Measurements from ENCODE around the gene KIR3DL2. TPM values are rescaled to one million over a fixed set of nuclear protein-coding genes. Genes with fewer than 3 reads are reported as not detected.
"Not testable (repeated sequence)": the region's sequence is repeated elsewhere in the genome, so short reads cannot be mapped to it uniquely, and the experiment has no call there.

KIR3DL2 gene
- total RNA-seq: not detected in 3 replicates

GRCh38 chr19:54850061-54850640 is at the start of gene KIR3DL2:
TSS of gene KIR3DL2 (plus strand) at chr19:54850443. CDS start at chr19:54850476, 33 bp downstream.
- H3K36me3 Mint-ChIP-seq; H3K4me1 Mint-ChIP-seq; H3K27ac Mint-ChIP-seq; DNase-seq (ENCODE audit: low spot score in 2 of 2, unreplicated experiment in 2 of 2); H3K27me3 Mint-ChIP-seq (ENCODE audit: low read depth); H3K4me3 Mint-ChIP-seq: not testable (repeated sequence)
- H3K9me3 Mint-ChIP-seq: peaks cover 77% of the 10 kb centered on the region

DNA sequence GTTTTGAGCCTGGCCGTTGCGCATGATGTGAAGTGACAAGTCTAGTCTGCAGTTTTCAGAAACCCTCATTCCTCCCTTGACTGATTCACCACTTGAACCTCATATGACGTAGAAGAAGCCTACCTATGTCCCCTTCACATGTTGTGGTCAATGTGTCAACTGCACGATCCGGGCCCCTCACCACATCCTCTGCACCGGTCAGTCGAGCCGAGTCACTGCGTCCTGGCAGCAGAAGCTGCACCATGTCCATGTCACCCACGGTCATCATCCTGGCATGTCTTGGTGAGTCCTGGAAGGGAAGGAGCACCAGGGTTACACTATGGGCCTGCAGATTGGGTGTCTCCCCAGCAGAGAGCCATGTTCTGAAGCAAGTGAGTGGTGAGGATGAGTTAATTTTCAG is 46.8 kb upstream of the KIR3DL2 start, which contains the start of gene KIR2DL4:
Gene KIR2DL4, plus strand, starts transcription at position 201 of the 400 bp plus-strand sequence. Its CDS starts 42 bp downstream, at position 243.
- Mint-ChIP-seq H3K4me3 (no peak within 1 kb of the TSS), H3K27ac (no peak within 1 kb of the TSS), H3K36me3 (no peaks in the 10 kb centered on the region), H3K9me3 (peaks cover 70% of the 10 kb centered on the region), H3K4me1 (no peaks in the 10 kb centered on the region), H3K27me3 (ENCODE audit: low read depth) (no peaks in the 10 kb centered on the region)
- TF ChIP-seq, protein P1, sequence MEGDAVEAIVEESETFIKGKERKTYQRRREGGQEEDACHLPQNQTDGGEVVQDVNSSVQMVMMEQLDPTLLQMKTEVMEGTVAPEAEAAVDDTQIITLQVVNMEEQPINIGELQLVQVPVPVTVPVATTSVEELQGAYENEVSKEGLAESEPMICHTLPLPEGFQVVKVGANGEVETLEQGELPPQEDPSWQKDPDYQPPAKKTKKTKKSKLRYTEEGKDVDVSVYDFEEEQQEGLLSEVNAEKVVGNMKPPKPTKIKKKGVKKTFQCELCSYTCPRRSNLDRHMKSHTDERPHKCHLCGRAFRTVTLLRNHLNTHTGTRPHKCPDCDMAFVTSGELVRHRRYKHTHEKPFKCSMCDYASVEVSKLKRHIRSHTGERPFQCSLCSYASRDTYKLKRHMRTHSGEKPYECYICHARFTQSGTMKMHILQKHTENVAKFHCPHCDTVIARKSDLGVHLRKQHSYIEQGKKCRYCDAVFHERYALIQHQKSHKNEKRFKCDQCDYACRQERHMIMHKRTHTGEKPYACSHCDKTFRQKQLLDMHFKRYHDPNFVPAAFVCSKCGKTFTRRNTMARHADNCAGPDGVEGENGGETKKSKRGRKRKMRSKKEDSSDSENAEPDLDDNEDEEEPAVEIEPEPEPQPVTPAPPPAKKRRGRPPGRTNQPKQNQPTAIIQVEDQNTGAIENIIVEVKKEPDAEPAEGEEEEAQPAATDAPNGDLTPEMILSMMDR (IDR thresholded peaks at IDR 0.05; ENCODE audit: unreplicated experiment): no peak
- DNase-seq (ENCODE audit: low spot score in 2 of 2, unreplicated experiment in 2 of 2): no peak

GRCh38 chr19:54804101-54804500 is 46.1 kb upstream of the KIR3DL2 start:
- Mint-ChIP-seq H3K4me1 (no peaks in the 10 kb centered on the region), H3K27ac (no peak overlapping the region), H3K4me3 (no peak overlapping the region), H3K9me3 (peaks cover 69% of the 10 kb centered on the region), H3K27me3 (ENCODE audit: low read depth) (no peaks in the 10 kb centered on the region), H3K36me3 (no peaks in the 10 kb centered on the region)
- DNase-seq (ENCODE audit: low spot score in 2 of 2, unreplicated experiment in 2 of 2): no peak
- TF ChIP-seq, protein P1 (IDR thresholded peaks at IDR 0.05; ENCODE audit: unreplicated experiment): no peak

DNA sequence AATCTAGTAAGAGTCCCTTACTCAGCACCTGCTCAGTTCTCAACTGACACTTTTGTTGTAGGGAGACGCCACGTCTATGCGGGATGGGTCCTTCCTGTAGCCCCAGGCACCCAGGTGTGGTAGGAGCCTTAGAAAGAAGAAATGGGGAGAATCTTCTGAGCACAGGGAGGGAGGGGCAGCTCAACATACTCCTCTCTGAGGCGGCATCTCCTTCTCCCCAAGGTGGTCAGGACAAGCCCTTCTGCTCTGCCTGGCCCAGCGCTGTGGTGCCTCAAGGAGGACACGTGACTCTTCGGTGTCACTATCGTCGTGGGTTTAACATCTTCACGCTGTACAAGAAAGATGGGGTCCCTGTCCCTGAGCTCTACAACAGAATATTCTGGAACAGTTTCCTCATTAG is 45.7 kb upstream of the KIR3DL2 start:
- Mint-ChIP-seq H3K9me3 (peaks cover 69% of the 10 kb centered on the region), H3K27ac (no peak overlapping the region), H3K27me3 (ENCODE audit: low read depth) (no peaks in the 10 kb centered on the region), H3K36me3 (no peaks in the 10 kb centered on the region), H3K4me1 (no peaks in the 10 kb centered on the region), H3K4me3 (no peak overlapping the region)
- DNase-seq (ENCODE audit: low spot score in 2 of 2, unreplicated experiment in 2 of 2): no peak
- TF ChIP-seq, protein P1 (IDR thresholded peaks at IDR 0.05; ENCODE audit: unreplicated experiment): no peak

DNA sequence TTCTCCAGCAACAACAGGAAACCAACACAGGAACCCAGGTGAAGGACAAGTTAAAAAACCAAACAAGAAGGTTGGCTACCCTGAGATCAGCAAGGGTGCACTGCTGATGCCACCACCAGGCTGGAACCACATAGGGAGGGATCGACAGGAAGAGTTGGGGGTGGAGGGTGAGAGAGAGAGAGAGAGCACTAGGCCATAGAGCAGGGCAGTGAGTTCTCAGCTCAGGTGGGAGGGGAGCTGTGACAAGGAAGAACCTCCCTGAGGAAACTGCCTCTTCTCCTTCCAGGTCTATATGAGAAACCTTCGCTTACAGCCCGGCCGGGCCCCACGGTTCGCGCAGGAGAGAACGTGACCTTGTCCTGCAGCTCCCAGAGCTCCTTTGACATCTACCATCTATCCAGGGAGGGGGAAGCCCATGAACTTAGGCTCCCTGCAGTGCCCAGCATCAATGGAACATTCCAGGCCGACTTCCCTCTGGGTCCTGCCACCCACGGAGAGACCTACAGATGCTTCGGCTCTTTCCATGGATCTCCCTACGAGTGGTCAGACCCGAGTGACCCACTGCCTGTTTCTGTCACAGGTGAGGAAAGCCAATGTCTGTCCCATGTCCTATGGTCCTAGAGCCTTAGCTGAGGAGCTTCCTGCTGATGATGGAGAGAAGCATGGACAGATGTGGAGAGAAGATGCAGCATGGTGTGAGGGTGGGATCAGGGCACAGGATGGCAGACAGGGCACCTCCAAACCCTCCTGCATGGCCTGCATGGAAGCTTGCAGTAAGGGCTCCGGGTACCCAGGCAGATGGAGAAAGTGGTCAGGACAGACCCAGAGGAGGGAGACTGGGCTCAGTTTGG is 44.4 kb upstream of the KIR3DL2 start:
- no peaks in the 10 kb centered on the region for H3K27me3 Mint-ChIP-seq (ENCODE audit: low read depth)
- H3K9me3 Mint-ChIP-seq: peaks cover 80% of the 10 kb centered on the region
- H3K36me3 Mint-ChIP-seq: no peaks in the 10 kb centered on the region
- no peaks in the 10 kb centered on the region for H3K4me1 Mint-ChIP-seq
- TF ChIP-seq, protein P1 (IDR thresholded peaks at IDR 0.05; ENCODE audit: unreplicated experiment): no peak
- H3K27ac Mint-ChIP-seq: no peak overlapping the region
- no peak overlapping the region for H3K4me3 Mint-ChIP-seq
- DNase-seq (ENCODE audit: low spot score in 2 of 2, unreplicated experiment in 2 of 2): no peak

GRCh38 chr19:54806516-54806838 is 43.8 kb upstream of the KIR3DL2 start:
- no peaks in the 10 kb centered on the region for H3K4me1 Mint-ChIP-seq
- H3K27me3 Mint-ChIP-seq (ENCODE audit: low read depth): no peaks in the 10 kb centered on the region
- TF ChIP-seq, protein P1 (IDR thresholded peaks at IDR 0.05; ENCODE audit: unreplicated experiment): no peak
- no peaks in the 10 kb centered on the region for H3K36me3 Mint-ChIP-seq
- H3K4me3 Mint-ChIP-seq: no peak overlapping the region
- DNase-seq (ENCODE audit: low spot score in 2 of 2, unreplicated experiment in 2 of 2): no peak
- peaks cover 80% of the 10 kb centered on the region for H3K9me3 Mint-ChIP-seq
- no peak overlapping the region for H3K27ac Mint-ChIP-seq

- not testable (repeated sequence) for H3K27me3 Mint-ChIP-seq (ENCODE audit: low read depth); DNase-seq (ENCODE audit: low spot score in 2 of 2, unreplicated experiment in 2 of 2); H3K4me1 Mint-ChIP-seq; H3K4me3 Mint-ChIP-seq; H3K27ac Mint-ChIP-seq; H3K36me3 Mint-ChIP-seq
- H3K9me3 Mint-ChIP-seq: peaks cover 79% of the 10 kb centered on the region
These were observed 35.7 kb upstream of the KIR3DL2 start for GRCh38 chr19:54814571-54814970.

DNA sequence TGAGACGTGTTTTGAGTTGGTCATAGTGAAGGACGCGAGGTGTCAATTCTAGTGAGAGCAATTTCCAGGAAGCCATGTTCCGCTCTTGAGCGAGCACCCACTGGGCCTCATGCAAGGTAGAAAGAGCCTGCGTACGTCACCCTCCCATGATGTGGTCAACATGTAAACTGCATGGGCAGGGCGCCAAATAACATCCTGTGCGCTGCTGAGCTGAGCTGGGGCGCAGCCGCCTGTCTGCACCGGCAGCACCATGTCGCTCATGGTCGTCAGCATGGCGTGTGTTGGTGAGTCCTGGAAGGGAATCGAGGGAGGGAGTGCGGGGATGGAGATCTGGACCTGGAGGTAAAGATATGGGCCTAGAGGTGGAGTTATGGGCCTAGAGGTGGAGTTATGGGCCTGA is 34.0 kb upstream of the KIR3DL2 start, which contains the start of gene KIR3DL1:
Gene KIR3DL1, plus strand, starts transcription at position 218 of the 400 bp plus-strand sequence.
- H3K4me1 Mint-ChIP-seq; H3K27me3 Mint-ChIP-seq (ENCODE audit: low read depth); H3K4me3 Mint-ChIP-seq; H3K36me3 Mint-ChIP-seq; DNase-seq (ENCODE audit: low spot score in 2 of 2, unreplicated experiment in 2 of 2); H3K27ac Mint-ChIP-seq: not testable (repeated sequence)
- H3K9me3 Mint-ChIP-seq: peaks cover 78% of the 10 kb centered on the region

Measured in mesothelial cell of epicardium (in vitro differentiated cells).